Smooth muscle cell (in vitro differentiated cells): ENCODE results near the gene D2HGDH. TPM values are rescaled to one million over a fixed set of nuclear protein-coding genes. Genes with fewer than 3 reads are reported as not detected.
"Not testable (repeated sequence)": the region's sequence is repeated elsewhere in the genome, so short reads cannot be mapped to it uniquely, and the experiment has no call there.

ENCODE experiments used
- DNase-seq: peaks from one replicate; lab custom pipeline; 2025; ENCODE audit not compliant: unreplicated experiment; lab: John Stamatoyannopoulos, UW
- H2AFZ ChIP-seq: fragments of 200-600 bp; sonication (generic); 2 replicates; pipeline ENCODE4 v1.6.0; 2016; ENCODE audit warnings: antibody characterized with exemption, low read depth, mild to moderate bottlenecking
- H3F3A ChIP-seq: fragments of 200-600 bp; sonication (generic); 2 replicates; pipeline ENCODE4 v1.6.0; 2017; ENCODE audit warnings: antibody characterized with exemption, low read depth
- H3K27ac ChIP-seq: fragments of 200-600 bp; sonication (generic); 2 replicates; pipeline ENCODE4 v1.5.1; 2016; ENCODE audit warnings: low read depth, mild to moderate bottlenecking
- H3K27me3 ChIP-seq: fragments of 200-600 bp; sonication (generic); 2 replicates; pipeline ENCODE4 v1.6.1; 2016; ENCODE audit warnings: low read depth, mild to moderate bottlenecking
- H3K36me3 ChIP-seq: fragments of 200-600 bp; sonication (generic); 2 replicates; pipeline ENCODE4 v1.5.1; 2016; ENCODE audit warnings: low read depth
- H3K4me1 ChIP-seq: fragments of 200-600 bp; sonication (generic); 2 replicates; pipeline ENCODE4 v1.5.1; 2016; ENCODE audit warnings: low read depth
- H3K4me2 ChIP-seq: fragments of 200-600 bp; sonication (generic); 2 replicates; pipeline ENCODE4 v1.6.0; 2016; ENCODE audit warnings: mild to moderate bottlenecking
- H3K4me3 ChIP-seq: fragments of 200-600 bp; sonication (generic); 2 replicates; pipeline ENCODE4 v1.5.1; 2016; ENCODE audit warnings: mild to moderate bottlenecking
- H3K79me2 ChIP-seq: fragments of 200-600 bp; sonication (generic); 2 replicates; pipeline ENCODE4 v1.6.0; 2016; ENCODE audit warnings: low read depth, mild to moderate bottlenecking
- H3K9ac ChIP-seq: fragments of 200-600 bp; sonication (generic); 2 replicates; pipeline ENCODE4 v1.6.0; 2016; ENCODE audit warnings: low read depth
- H3K9me3 ChIP-seq: fragments of 200-600 bp; sonication (generic); replicated peaks from 2 replicates; pipeline ENCODE4 v1.5.1; 2016; ENCODE audit warnings: low read depth
- H4K20me1 ChIP-seq: fragments of 200-600 bp; sonication (generic); 2 replicates; pipeline ENCODE4 v1.6.0; 2016; ENCODE audit warnings: low read depth
- CTCF ChIP-seq: fragments of 200-600 bp; sonication (generic); IDR thresholded peaks from 2 replicates; pipeline ENCODE4 v1.5.1; 2017; ENCODE audit warnings: borderline replicate concordance, mild to moderate bottlenecking, antibody characterized with exemption; ENCODE audit not compliant: insufficient read depth, poor library complexity, severe bottlenecking
- WGBS: methylation state at CpG from one replicate; pipeline ENCODE4 v1.1.7; 2016; ENCODE audit warnings: low lambda C conversion rate; 5-methylcytosine and 5-hydroxymethylcytosine counted together
- polyA plus RNA-seq: library from polyadenylated mRNA; unstranded; fragments of >200 nt; fragmentation: Nextera tagmentation; extraction: Ambion mirVana; gene quantifications from 2 replicates; pipeline ENCODE4 v1.2.1, GENCODE V29; 2016
- total RNA-seq: library from RNA; depleted of rRNA; stranded (reverse); fragments of >200 nt; gene quantifications from 2 replicates; pipeline ENCODE4 v1.2.3, GENCODE V29; 2014

D2HGDH gene
- total and polyA plus RNA-seq, 2 experiments from 2014 or later, result 3.7 to 20.7 TPM

- Histone ChIP-seq H3F3A (no peaks in the 10 kb centered on the region), H3K9me3 (no peaks in the 10 kb centered on the region), H3K36me3 (peaks cover 1% of the 10 kb centered on the region), H4K20me1 (peaks cover 36% of the 10 kb centered on the region), H3K27ac (no peak overlapping the region), H2AFZ (no peak overlapping the region), H3K27me3 (no peaks in the 10 kb centered on the region), H3K9ac (no peak overlapping the region), H3K4me3 (no peak overlapping the region), H3K4me1 (no peaks in the 10 kb centered on the region), H3K79me2 (no peaks in the 10 kb centered on the region), H3K4me2 (no peak overlapping the region)
- no peak for DNase-seq
- 93% methylated on average over 10 of the region's 10 CpGs for WGBS
- TF ChIP-seq CTCF, result no peak
These were observed 6.6 kb downstream of the D2HGDH start for GRCh38 chr2:241741016-241741415.

GRCh38 chr2:241742320-241742939 is 8.0 kb downstream of the D2HGDH start:
- H3F3A ChIP-seq, result no peaks in the 10 kb centered on the region
- no peak for DNase-seq
- no peak overlapping the region for H2AFZ ChIP-seq
- H3K9me3 ChIP-seq, result no peaks in the 10 kb centered on the region
- H3K4me1 ChIP-seq, result no peaks in the 10 kb centered on the region
- no peaks in the 10 kb centered on the region for H3K27me3 ChIP-seq
- no peaks in the 10 kb centered on the region for H3K79me2 ChIP-seq
- H3K4me2 ChIP-seq, result no peak overlapping the region
- H3K9ac ChIP-seq, result no peak overlapping the region
- H3K36me3 ChIP-seq, result peaks cover 6% of the 10 kb centered on the region
- WGBS, result 98% methylated on average over 28 of the region's 28 CpGs
- no peak for TF ChIP-seq CTCF
- peaks cover 32% of the 10 kb centered on the region for H4K20me1 ChIP-seq
- no peak overlapping the region for H3K4me3 ChIP-seq
- H3K27ac ChIP-seq, result no peak overlapping the region

DNA sequence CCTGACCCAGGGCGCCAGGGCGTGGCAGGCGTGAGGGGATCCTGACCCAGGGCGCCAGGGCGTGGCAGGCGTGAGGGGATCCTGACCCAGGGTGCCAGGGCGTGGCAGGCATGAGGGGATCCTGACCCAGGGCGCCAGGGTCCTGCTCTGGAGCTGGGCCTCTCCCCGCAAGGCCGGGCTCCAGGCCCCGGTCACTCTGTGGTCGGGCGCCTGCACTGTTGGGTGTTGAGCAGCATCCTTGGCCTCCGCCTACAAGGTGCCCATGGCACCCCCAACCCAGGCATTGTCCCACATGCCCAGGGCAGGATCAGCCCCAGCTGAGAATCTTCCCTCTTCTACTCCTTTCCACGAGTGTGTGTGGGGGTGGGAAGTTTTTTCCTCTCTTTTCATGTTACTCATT is 8.6 kb downstream of the D2HGDH start:
- H3K36me3 ChIP-seq, H3K4me1 ChIP-seq, DNase-seq, H3K79me2 ChIP-seq, H3K27ac ChIP-seq, H3K27me3 ChIP-seq, H3K9ac ChIP-seq, H3K4me3 ChIP-seq, H2AFZ ChIP-seq, H3K4me2 ChIP-seq, H3K9me3 ChIP-seq, H3F3A ChIP-seq: not testable (repeated sequence)
- H4K20me1 ChIP-seq, result peaks cover 31% of the 10 kb centered on the region
- WGBS, result 98% methylated on average over 10 of the region's 15 CpGs

- Histone ChIP-seq H2AFZ (no peak overlapping the region), H3K9ac (no peak overlapping the region), H3K36me3 (peaks cover 6% of the 10 kb centered on the region), H3K9me3 (no peaks in the 10 kb centered on the region), H3F3A (no peaks in the 10 kb centered on the region), H3K27me3 (no peaks in the 10 kb centered on the region), H3K4me1 (no peaks in the 10 kb centered on the region), H3K79me2 (no peaks in the 10 kb centered on the region), H4K20me1 (peaks cover 27% of the 10 kb centered on the region), H3K4me3 (no peak overlapping the region), H3K27ac (no peak overlapping the region), H3K4me2 (no peak overlapping the region)
- TF ChIP-seq CTCF, result no peak
- DNase-seq, result no peak
- 97% methylated on average over 16 of the region's 16 CpGs for WGBS
These were observed 9.2 kb downstream of the D2HGDH start for GRCh38 chr2:241743620-241744019.
